Fibroblast of villous mesenchyme (primary cell): ENCODE measurements around the gene SDF4. TPM values are rescaled to one million over a fixed set of nuclear protein-coding genes. Genes with fewer than 3 reads are reported as not detected.

Source experiments
- DNase-seq: peaks from one replicate; pipeline ENCODE4 v3.0.0-alpha.2; 2010; ENCODE audit warnings: low read depth
- H3K4me3 ChIP-seq: 2 replicates; pipeline ENCODE4 v1.5.1; 2011; ENCODE audit warnings: low read depth, mild to moderate bottlenecking, low read length
- total RNA-seq: library from RNA; depleted of rRNA; stranded (reverse); fragments of >200 nt; gene quantifications from 2 replicates; pipeline ENCODE4 v1.2.3, GENCODE V29; 2012
- TF ChIP-seq, protein P1 (sequence below): IDR thresholded peaks from 2 replicates; pipeline ENCODE4 v1.5.1; 2012; ENCODE audit warnings: low read depth, mild to moderate bottlenecking, low read length; ENCODE audit not compliant: insufficient read depth

The SDF4 gene
- total RNA-seq, 1 donor: 88.9 TPM

DNA sequence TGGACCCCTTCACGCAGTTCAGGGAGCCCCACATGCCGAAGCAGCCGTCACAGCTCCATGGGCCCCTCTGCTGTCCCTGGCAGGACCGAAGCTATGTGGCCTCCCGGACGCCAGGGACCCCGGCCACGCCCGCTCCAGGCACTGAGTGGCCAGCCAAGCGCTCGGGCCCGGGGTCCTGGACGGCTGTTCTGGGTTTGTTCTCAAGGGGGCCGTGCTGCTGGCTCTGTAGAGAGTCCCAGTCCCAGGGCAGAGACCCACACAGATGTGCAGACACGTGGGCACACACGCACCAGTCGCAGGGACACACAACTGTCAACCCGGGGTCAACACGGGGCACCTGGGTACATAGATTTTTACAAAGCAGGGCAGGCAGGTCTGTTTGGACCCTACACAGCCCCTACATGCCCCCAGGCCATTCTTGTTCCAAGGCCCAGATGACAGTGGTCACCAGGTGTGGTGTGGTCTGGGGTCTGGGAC lies 6.9 kb upstream of the SDF4 start:
- TF ChIP-seq, protein P1, sequence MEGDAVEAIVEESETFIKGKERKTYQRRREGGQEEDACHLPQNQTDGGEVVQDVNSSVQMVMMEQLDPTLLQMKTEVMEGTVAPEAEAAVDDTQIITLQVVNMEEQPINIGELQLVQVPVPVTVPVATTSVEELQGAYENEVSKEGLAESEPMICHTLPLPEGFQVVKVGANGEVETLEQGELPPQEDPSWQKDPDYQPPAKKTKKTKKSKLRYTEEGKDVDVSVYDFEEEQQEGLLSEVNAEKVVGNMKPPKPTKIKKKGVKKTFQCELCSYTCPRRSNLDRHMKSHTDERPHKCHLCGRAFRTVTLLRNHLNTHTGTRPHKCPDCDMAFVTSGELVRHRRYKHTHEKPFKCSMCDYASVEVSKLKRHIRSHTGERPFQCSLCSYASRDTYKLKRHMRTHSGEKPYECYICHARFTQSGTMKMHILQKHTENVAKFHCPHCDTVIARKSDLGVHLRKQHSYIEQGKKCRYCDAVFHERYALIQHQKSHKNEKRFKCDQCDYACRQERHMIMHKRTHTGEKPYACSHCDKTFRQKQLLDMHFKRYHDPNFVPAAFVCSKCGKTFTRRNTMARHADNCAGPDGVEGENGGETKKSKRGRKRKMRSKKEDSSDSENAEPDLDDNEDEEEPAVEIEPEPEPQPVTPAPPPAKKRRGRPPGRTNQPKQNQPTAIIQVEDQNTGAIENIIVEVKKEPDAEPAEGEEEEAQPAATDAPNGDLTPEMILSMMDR: no peak
- no peak overlapping the region for H3K4me3 ChIP-seq
- DNase-seq: no peak

- no peak for DNase-seq
- H3K4me3 ChIP-seq: no peak overlapping the region
- TF ChIP-seq, protein P1: no peak
Measured at GRCh38 chr1:1237874-1238701, 6.3 kb upstream of the SDF4 start.

GRCh38 chr1:1236945-1237873 lies 5.4 kb upstream of the SDF4 start:
- TF ChIP-seq, protein P1: no peak
- no peak overlapping the region for H3K4me3 ChIP-seq
- DNase-seq: no peak

DNA sequence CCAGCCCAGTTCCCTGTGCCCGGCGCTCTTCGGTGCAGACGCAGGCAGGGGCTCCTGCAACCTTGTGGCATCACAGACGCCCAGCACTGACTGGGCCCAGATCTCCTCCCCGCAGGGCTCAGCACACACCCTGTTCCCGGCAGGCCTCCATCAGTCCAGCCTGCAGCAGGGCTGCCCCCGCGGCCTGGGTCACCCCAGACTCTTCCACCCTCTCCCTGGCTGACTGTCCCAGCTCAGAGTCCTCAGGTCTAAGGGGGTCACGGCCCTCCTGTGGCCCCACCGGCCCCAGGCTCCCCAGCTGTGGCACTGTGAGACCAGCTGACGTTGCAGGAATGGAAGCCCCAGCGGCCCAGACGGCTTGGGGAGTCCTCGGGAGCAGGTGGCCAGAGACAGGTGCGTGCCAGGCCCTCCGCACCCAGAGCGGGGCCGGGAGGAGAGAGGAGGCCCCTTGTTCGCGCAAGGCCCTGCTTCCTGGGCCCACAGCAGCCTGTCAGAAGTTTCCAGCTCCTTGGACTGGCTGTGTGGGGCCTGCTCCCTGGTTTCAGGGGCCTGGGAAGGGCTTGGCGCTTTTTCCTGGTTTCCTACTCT lies 4.5 kb upstream of the SDF4 start:
- DNase-seq: no peak
- TF ChIP-seq, protein P1: no peak
- no peak overlapping the region for H3K4me3 ChIP-seq

DNA sequence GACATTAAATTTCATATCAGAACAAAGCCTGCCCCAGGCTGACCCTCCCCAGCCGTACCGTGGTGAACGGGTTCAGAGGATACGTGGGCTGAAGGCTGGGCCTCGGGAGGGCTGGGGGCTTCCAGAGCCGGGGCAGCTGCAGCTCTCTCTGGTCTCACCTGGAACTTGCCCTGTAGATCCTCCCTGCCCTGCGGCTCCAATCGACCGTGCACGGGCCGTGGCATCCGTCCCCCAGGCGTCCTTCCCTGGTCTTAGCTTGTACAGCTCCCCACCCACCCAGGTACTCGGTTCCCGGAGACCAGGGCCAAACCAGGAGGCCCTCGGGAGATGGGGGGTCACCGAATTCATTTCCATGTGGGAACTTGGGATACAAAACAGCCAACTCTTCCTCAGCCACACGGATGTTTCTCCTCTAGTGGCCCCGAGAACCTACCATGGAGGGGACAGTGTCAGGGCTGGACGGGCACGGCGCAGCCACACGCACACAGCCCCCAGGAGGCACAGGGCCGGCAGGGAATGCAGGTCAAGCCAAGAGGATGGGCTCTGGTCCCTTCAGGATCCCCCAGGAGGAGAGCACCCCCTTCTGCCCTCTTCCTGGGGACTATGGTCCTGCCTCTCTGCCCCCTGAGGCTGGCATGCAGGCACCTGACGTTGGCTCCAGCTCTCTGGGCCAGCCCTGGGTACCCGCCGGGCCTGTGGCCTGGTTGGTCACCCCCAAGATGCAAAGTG lies 3.4 kb upstream of the SDF4 start:
- DNase-seq: no peak
- no peak overlapping the region for H3K4me3 ChIP-seq
- TF ChIP-seq, protein P1: no peak
